DND-41 (cell line): ENCODE data around the gene BTG3.

Experiments used
- EZH2 ChIP-seq: IDR thresholded peaks from 3 replicates; pipeline ENCODE4 v1.6.1; 2012; ENCODE audit warnings: borderline replicate concordance, low read depth, mild to moderate bottlenecking, moderate library complexity, low read length, inconsistent platforms; ENCODE audit not compliant: severe bottlenecking
- TF ChIP-seq, protein P1 (sequence below): IDR thresholded peaks from 2 replicates; pipeline ENCODE4 v1.5.1; 2012; ENCODE audit warnings: borderline replicate concordance, low read length, moderate library complexity, mild to moderate bottlenecking; ENCODE audit not compliant: poor library complexity, severe bottlenecking; ENCODE audit errors: extremely low read depth

DNA sequence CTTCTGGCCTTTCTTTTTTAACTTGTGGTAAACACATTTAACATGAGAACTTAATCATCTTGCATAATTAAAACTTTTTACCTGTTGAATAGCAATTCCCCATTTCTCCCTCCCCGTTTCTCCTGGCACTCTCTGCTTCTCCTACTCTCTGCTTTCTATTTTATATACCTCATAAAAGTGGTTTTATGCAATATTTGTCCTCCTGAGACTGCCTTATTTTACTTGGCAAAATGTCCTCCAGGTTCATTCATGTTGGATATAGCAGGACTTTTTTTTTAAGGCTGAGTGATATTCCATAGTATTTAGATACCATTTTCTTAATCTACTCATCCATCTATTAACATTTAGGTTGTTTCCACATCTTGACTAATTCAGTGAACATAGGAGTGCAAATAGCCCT is 35.0 kb downstream of the BTG3 start:
- TF ChIP-seq, protein P1, sequence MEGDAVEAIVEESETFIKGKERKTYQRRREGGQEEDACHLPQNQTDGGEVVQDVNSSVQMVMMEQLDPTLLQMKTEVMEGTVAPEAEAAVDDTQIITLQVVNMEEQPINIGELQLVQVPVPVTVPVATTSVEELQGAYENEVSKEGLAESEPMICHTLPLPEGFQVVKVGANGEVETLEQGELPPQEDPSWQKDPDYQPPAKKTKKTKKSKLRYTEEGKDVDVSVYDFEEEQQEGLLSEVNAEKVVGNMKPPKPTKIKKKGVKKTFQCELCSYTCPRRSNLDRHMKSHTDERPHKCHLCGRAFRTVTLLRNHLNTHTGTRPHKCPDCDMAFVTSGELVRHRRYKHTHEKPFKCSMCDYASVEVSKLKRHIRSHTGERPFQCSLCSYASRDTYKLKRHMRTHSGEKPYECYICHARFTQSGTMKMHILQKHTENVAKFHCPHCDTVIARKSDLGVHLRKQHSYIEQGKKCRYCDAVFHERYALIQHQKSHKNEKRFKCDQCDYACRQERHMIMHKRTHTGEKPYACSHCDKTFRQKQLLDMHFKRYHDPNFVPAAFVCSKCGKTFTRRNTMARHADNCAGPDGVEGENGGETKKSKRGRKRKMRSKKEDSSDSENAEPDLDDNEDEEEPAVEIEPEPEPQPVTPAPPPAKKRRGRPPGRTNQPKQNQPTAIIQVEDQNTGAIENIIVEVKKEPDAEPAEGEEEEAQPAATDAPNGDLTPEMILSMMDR = no peak
- no peak for TF ChIP-seq EZH2
